SK-N-SH treated with all-trans-retinoic acid at 6 μM for 48 hours (cell line): ENCODE data around the gene EXOC1L.
A peak's percentile ranks its signal among the peaks of the same experiment; 100 is the strongest.

Experiments
- ATAC-seq: fragments of 200-7000 bp; cut with Tn5 transposase; 3 replicates; pipeline ENCODE4 v1.9.1; 2020; ENCODE audit warnings: mild to moderate bottlenecking, moderate library complexity
- ARNTL ChIP-seq: fragments of 450-650 bp; formaldehyde crosslinking; IDR thresholded peaks from 2 replicates; pipeline ENCODE4 v1.5.0; 2020; ENCODE audit warnings: low read depth, mild to moderate bottlenecking, moderate library complexity, borderline replicate concordance
- BACH2 ChIP-seq: fragments of 250-450 bp; sonication (Bioruptor Pico); IDR thresholded peaks from 2 replicates; pipeline ENCODE4 v1.9.0; 2021; ENCODE audit warnings: mild to moderate bottlenecking, borderline replicate concordance
- CREB5 ChIP-seq: fragments of 250-450 bp; sonication (Bioruptor Pico); IDR thresholded peaks from 2 replicates; pipeline ENCODE4 v1.5.1; 2020; ENCODE audit warnings: low read depth, mild to moderate bottlenecking, moderate library complexity
- CSDC2 ChIP-seq: fragments of 250-450 bp; sonication (Bioruptor Pico); IDR thresholded peaks from 2 replicates; pipeline ENCODE4 v1.5.0; 2020; ENCODE audit warnings: mild to moderate bottlenecking, moderate library complexity
- ESRRG ChIP-seq: fragments of 250-450 bp; sonication (Bioruptor Pico); IDR thresholded peaks from 2 replicates; pipeline ENCODE4 v1.6.1; 2021; ENCODE audit warnings: mild to moderate bottlenecking
- GLIS3 ChIP-seq: fragments of 250-450 bp; sonication (Bioruptor Pico); IDR thresholded peaks from 2 replicates; pipeline ENCODE4 v1.5.0; 2020; ENCODE audit warnings: mild to moderate bottlenecking, moderate library complexity
- ISL1 ChIP-seq: fragments of 250-450 bp; sonication (Bioruptor Pico); IDR thresholded peaks from 2 replicates; pipeline ENCODE4 v2.1.2; 2022; ENCODE audit warnings: mild to moderate bottlenecking, moderate library complexity
- OSR1 ChIP-seq: fragments of 250-450 bp; sonication (Bioruptor Pico); IDR thresholded peaks from 2 replicates; pipeline ENCODE4 v1.8.0; 2022; ENCODE audit warnings: moderate library complexity, mild to moderate bottlenecking, inconsistent platforms
- PATZ1 ChIP-seq: fragments of 250-450 bp; sonication (Bioruptor Pico); IDR thresholded peaks from 2 replicates; pipeline ENCODE4 v1.8.0; 2020; ENCODE audit warnings: mild to moderate bottlenecking, moderate library complexity, borderline replicate concordance
- POU6F1 ChIP-seq: fragments of 250-450 bp; sonication (Bioruptor Pico); IDR thresholded peaks from 2 replicates; pipeline ENCODE4 v1.8.0; 2021; ENCODE audit warnings: low read depth, mild to moderate bottlenecking, moderate library complexity, borderline replicate concordance
- SNAI2 ChIP-seq: fragments of 250-450 bp; sonication (Bioruptor Pico); IDR thresholded peaks from 2 replicates; pipeline ENCODE4 v1.5.0; 2020; ENCODE audit warnings: mild to moderate bottlenecking, moderate library complexity
- TCF4 ChIP-seq: fragments of 250-450 bp; sonication (Bioruptor Pico); IDR thresholded peaks from 2 replicates; pipeline ENCODE4 v1.8.0; 2021; ENCODE audit warnings: mild to moderate bottlenecking, moderate library complexity, borderline replicate concordance
- TOX ChIP-seq: fragments of 250-450 bp; sonication (Bioruptor Pico); IDR thresholded peaks from 2 replicates; pipeline ENCODE4 v1.8.0; 2021; ENCODE audit warnings: mild to moderate bottlenecking, moderate library complexity, borderline replicate concordance
- TSHZ2 ChIP-seq: fragments of 250-450 bp; sonication (Bioruptor Pico); IDR thresholded peaks from 2 replicates; pipeline ENCODE4 v1.5.0; 2020; ENCODE audit warnings: mild to moderate bottlenecking, moderate library complexity
- ZFP3 ChIP-seq: fragments of 250-450 bp; sonication (Bioruptor Pico); IDR thresholded peaks from 2 replicates; pipeline ENCODE4 v1.5.0; 2020; ENCODE audit warnings: mild to moderate bottlenecking, moderate library complexity
- ZFP30 ChIP-seq: fragments of 450-650 bp; formaldehyde crosslinking; IDR thresholded peaks from 2 replicates; pipeline ENCODE4 v1.5.0; 2022; ENCODE audit warnings: mild to moderate bottlenecking, moderate library complexity
- ZNF565 ChIP-seq: fragments of 450-650 bp; formaldehyde crosslinking; conservative IDR thresholded peaks from 2 replicates; pipeline ENCODE4 v1.5.0; 2020; ENCODE audit warnings: low read depth, mild to moderate bottlenecking, moderate library complexity
- ZNF70 ChIP-seq: fragments of 450-650 bp; formaldehyde crosslinking; IDR thresholded peaks from 2 replicates; pipeline ENCODE4 v1.5.0; 2020; ENCODE audit warnings: mild to moderate bottlenecking, moderate library complexity
- ZNF8 ChIP-seq: fragments of 450-650 bp; formaldehyde crosslinking; IDR thresholded peaks from 2 replicates; pipeline ENCODE4 v1.5.0; 2020; ENCODE audit warnings: mild to moderate bottlenecking, moderate library complexity
- TF ChIP-seq, protein P1 (sequence below): fragments of 250-450 bp; sonication (Bioruptor Pico); IDR thresholded peaks from 2 replicates; pipeline ENCODE4 v1.5.1; 2021; ENCODE audit warnings: mild to moderate bottlenecking, moderate library complexity

EXOC1L gene

DNA sequence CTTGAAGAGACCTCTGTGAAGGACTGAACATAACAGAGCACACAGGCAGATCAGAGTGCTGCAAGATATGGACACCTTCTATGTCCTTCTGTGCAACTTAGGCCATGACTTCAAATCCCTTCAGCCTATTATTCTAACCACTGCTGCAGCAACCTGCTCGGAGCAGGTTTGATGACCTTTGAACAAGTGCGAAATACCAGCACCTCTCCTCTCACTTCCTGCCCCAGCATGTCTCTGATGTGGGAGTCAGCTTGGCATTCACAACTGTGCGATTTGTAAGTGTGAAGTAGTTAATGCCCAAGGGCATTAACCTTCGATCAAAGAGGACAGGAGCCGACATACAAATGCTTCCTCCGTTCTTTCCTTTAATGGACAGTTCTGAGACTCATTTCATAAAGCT is 32.3 kb downstream of the EXOC1L start (continued):
- TF ChIP-seq OSR1 (CRISPR knock-in tag): no peak
- TF ChIP-seq, protein P1, sequence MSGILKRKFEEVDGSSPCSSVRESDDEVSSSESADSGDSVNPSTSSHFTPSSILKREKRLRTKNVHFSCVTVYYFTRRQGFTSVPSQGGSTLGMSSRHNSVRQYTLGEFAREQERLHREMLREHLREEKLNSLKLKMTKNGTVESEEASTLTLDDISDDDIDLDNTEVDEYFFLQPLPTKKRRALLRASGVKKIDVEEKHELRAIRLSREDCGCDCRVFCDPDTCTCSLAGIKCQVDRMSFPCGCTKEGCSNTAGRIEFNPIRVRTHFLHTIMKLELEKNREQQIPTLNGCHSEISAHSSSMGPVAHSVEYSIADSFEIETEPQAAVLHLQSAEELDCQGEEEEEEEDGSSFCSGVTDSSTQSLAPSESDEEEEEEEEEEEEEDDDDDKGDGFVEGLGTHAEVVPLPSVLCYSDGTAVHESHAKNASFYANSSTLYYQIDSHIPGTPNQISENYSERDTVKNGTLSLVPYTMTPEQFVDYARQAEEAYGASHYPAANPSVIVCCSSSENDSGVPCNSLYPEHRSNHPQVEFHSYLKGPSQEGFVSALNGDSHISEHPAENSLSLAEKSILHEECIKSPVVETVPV (CRISPR knock-in tag): no peak
- no peak for TF ChIP-seq ZNF70
- no peak for TF ChIP-seq GLIS3

DNA sequence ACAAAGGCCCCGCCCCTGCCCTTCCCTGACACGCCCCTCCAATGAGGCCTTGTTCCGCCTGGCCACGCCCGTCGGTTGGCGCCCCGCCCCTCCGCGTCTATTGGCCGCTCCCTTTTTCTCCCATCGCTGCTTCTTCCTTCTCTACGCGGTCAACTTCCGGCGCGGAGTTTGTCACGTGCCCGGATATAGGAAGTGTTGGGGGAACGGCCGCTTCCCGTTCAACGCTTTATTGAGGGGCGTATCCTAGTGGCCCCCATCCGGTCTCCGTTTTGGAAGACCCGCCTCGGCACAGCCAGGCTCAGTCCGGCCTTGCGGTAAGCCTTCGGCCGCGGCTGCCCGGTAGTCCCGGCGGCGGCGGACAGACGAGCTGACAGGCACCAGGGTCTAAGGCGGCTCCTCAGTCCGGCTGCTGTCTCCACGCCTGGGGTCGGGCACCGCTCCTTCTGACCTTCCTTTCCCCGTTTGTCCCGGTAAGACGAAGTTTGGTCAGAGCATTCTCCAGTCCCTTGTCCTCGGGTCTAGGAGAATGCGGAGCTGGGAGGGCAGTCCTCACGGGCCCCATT is 34.0 kb downstream of the EXOC1L start, which contains the start of gene EXOC1:
Gene EXOC1 (plus strand): TSS at position 165 of the 563 bp plus-strand sequence. CDS start 4,676 bp downstream, outside the sequence.
- ATAC-seq: peak; percentile 98
- no peak for TF ChIP-seq PATZ1 (CRISPR knock-in tag)
- TF ChIP-seq CSDC2: no peak
- TF ChIP-seq OSR1 (CRISPR knock-in tag): no peak
- TF ChIP-seq SNAI2: no peak
- TF ChIP-seq POU6F1: no peak

- TF ChIP-seq ZNF565 (CRISPR knock-in tag) (no peak), ZNF8 (no peak), BACH2 (no peak), ISL1 (CRISPR knock-in tag) (no peak), ESRRG (no peak), CSDC2 (no peak), PATZ1 (CRISPR knock-in tag) (no peak), TSHZ2 (no peak), OSR1 (CRISPR knock-in tag) (no peak), TOX (CRISPR knock-in tag) (no peak), CREB5 (CRISPR knock-in tag) (no peak), TCF4 (CRISPR knock-in tag) (no peak), ZFP30 (no peak), POU6F1 (no peak), ARNTL (CRISPR knock-in tag) (no peak), ZFP3 (CRISPR knock-in tag) (no peak)
- TF ChIP-seq, protein P1 (CRISPR knock-in tag): no peak
- ATAC-seq: peak; percentile 59
Observed at GRCh38 chr4:55854129-55854528, 34.5 kb downstream of the EXOC1L start.
